ENCODE measurements around the gene ELOVL1.

ELOVL1 gene

DNA sequence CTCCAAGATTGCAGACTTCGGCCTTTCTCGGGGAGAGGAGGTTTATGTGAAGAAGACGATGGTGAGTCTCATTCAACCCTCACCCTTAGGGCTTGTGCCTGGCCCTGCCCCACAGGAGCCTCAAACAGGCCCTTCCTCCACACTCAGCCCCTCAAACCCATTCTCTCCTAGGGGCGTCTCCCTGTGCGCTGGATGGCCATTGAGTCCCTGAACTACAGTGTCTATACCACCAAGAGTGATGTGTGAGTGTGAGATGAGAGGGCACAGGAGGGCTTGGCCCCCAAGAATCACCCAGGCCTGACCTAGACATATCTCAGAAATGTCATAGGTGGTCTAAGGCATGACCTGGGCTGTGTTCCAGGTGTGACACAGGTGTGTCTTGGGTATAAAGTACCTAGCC lies 48.5 kb downstream of the ELOVL1 start:
- Histone ChIP-seq H3K36me3 (ENCODE audit: insufficient read depth, low read length) (no peaks in the 10 kb centered on the region), H2AFZ (ENCODE audit: low read depth, low read length) (no peak overlapping the region), H3K79me2 (ENCODE audit: insufficient read depth, low read length) (no peaks in the 10 kb centered on the region), H3K27me3 (ENCODE audit: insufficient read depth, low read length, poor library complexity) (no peaks in the 10 kb centered on the region), H3K9ac (ENCODE audit: low read depth, low read length) (no peak overlapping the region), H3K4me3 (ENCODE audit: low read depth in 1 of 2, low read length in 2 of 2) (no peak overlapping the region), H3K4me1 (ENCODE audit: insufficient read depth, low read length) (no peaks in the 10 kb centered on the region), H4K20me1 (ENCODE audit: insufficient read depth, low read length) (no peaks in the 10 kb centered on the region), H3K27ac (ENCODE audit: low read length) (no peak overlapping the region), H3K4me2 (ENCODE audit: insufficient read depth, low read length) (no peak overlapping the region), H3K9me3 (ENCODE audit: insufficient read depth, low read length, severe bottlenecking) (no peaks in the 10 kb centered on the region)
- TF ChIP-seq EZH2 (IDR thresholded peaks at IDR 0.05; ENCODE audit: borderline replicate concordance, low read depth, low read length, severe bottlenecking), result no peak
- TF ChIP-seq, protein P1, sequence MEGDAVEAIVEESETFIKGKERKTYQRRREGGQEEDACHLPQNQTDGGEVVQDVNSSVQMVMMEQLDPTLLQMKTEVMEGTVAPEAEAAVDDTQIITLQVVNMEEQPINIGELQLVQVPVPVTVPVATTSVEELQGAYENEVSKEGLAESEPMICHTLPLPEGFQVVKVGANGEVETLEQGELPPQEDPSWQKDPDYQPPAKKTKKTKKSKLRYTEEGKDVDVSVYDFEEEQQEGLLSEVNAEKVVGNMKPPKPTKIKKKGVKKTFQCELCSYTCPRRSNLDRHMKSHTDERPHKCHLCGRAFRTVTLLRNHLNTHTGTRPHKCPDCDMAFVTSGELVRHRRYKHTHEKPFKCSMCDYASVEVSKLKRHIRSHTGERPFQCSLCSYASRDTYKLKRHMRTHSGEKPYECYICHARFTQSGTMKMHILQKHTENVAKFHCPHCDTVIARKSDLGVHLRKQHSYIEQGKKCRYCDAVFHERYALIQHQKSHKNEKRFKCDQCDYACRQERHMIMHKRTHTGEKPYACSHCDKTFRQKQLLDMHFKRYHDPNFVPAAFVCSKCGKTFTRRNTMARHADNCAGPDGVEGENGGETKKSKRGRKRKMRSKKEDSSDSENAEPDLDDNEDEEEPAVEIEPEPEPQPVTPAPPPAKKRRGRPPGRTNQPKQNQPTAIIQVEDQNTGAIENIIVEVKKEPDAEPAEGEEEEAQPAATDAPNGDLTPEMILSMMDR (IDR thresholded peaks at IDR 0.05; ENCODE audit: borderline replicate concordance, extremely low read depth, low read length, poor library complexity, severe bottlenecking), result no peak
- ATAC-seq (ENCODE audit: insufficient read depth, low read depth), result no peak
- no peak for DNase-seq

DNA sequence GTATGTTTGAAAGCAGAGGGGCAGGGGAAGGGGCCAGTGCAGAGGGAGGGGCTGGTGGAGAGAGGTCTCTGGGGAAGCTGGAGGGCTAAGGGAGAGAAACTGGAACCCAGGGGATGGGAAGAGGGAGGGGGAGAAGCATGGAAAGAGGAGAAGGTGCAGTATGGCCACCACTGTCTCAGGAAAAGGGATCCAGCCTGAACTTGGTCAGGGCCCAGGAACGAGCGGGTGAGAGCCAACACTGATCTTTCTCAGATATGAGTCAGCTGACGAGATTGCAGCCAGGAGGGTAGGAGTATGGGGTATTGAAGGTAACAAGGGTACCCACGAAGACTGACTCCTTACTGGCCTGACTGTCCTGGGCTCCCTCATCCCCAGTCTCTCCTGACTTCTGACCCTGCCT lies 49.0 kb downstream of the ELOVL1 start:
- H3K27ac ChIP-seq (ENCODE audit: low read length), result no peak overlapping the region
- no peaks in the 10 kb centered on the region for H3K4me1 ChIP-seq (ENCODE audit: insufficient read depth, low read length)
- TF ChIP-seq, protein P1 (IDR thresholded peaks at IDR 0.05; ENCODE audit: borderline replicate concordance, extremely low read depth, low read length, poor library complexity, severe bottlenecking), result no peak
- TF ChIP-seq EZH2 (IDR thresholded peaks at IDR 0.05; ENCODE audit: borderline replicate concordance, low read depth, low read length, severe bottlenecking), result no peak
- H3K79me2 ChIP-seq (ENCODE audit: insufficient read depth, low read length), result no peaks in the 10 kb centered on the region
- ATAC-seq (ENCODE audit: insufficient read depth, low read depth) (no peak), DNase-seq (no peak)
- no peaks in the 10 kb centered on the region for H3K36me3 ChIP-seq (ENCODE audit: insufficient read depth, low read length)
- H2AFZ ChIP-seq (ENCODE audit: low read depth, low read length), result no peak overlapping the region
- no peaks in the 10 kb centered on the region for H3K27me3 ChIP-seq (ENCODE audit: insufficient read depth, low read length, poor library complexity)
- no peaks in the 10 kb centered on the region for H4K20me1 ChIP-seq (ENCODE audit: insufficient read depth, low read length)
- no peak overlapping the region for H3K4me2 ChIP-seq (ENCODE audit: insufficient read depth, low read length)
- no peaks in the 10 kb centered on the region for H3K9me3 ChIP-seq (ENCODE audit: insufficient read depth, low read length, severe bottlenecking)
- no peak overlapping the region for H3K4me3 ChIP-seq (ENCODE audit: low read depth in 1 of 2, low read length in 2 of 2)
- H3K9ac ChIP-seq (ENCODE audit: low read depth, low read length), result no peak overlapping the region

DNA sequence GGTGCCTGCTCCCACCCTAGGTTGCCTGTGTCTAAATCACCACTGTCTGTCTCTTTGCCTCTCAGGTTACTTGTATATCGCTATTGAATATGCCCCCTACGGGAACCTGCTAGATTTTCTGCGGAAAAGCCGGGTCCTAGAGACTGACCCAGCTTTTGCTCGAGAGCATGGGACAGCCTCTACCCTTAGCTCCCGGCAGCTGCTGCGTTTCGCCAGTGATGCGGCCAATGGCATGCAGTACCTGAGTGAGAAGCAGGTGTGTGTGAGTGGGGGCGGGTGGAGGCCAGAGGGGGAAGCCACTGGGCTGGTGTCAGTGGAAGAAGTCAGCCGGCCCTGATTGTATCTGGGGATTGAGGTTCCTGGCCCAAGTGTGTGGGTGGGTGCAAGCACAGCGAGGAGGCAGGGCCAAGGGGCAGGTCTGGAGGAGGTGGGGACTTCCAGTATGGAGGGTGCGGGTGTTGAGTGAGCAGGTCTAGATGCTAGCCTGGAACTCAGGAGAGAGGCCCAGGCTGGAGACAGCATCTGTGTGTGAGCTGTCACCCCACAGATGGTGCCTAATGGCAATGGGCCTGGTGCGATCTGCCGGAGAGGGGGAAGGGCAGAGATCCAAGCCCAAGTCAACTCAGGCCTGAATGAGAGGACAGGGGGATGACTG lies 49.9 kb downstream of the ELOVL1 start:
- no peak for DNase-seq
- no peak for ATAC-seq (ENCODE audit: insufficient read depth, low read depth)
- no peak overlapping the region for H3K27ac ChIP-seq (ENCODE audit: low read length)

More for the DNA sequence above, 49.9 kb downstream of the ELOVL1 start:
- H3K79me2 ChIP-seq (ENCODE audit: insufficient read depth, low read length), result no peaks in the 10 kb centered on the region
- no peaks in the 10 kb centered on the region for H3K36me3 ChIP-seq (ENCODE audit: insufficient read depth, low read length)
- H2AFZ ChIP-seq (ENCODE audit: low read depth, low read length), result no peak overlapping the region
- H3K9ac ChIP-seq (ENCODE audit: low read depth, low read length), result no peak overlapping the region
- no peak overlapping the region for H3K4me3 ChIP-seq (ENCODE audit: low read depth in 1 of 2, low read length in 2 of 2)
- no peaks in the 10 kb centered on the region for H3K27me3 ChIP-seq (ENCODE audit: insufficient read depth, low read length, poor library complexity)
- TF ChIP-seq EZH2 (IDR thresholded peaks at IDR 0.05; ENCODE audit: borderline replicate concordance, low read depth, low read length, severe bottlenecking), result no peak
- TF ChIP-seq, protein P1 (IDR thresholded peaks at IDR 0.05; ENCODE audit: borderline replicate concordance, extremely low read depth, low read length, poor library complexity, severe bottlenecking), result no peak
- H3K9me3 ChIP-seq (ENCODE audit: insufficient read depth, low read length, severe bottlenecking), result no peaks in the 10 kb centered on the region
- no peaks in the 10 kb centered on the region for H3K4me1 ChIP-seq (ENCODE audit: insufficient read depth, low read length)
- H3K4me2 ChIP-seq (ENCODE audit: insufficient read depth, low read length), result no peak overlapping the region
- no peaks in the 10 kb centered on the region for H4K20me1 ChIP-seq (ENCODE audit: insufficient read depth, low read length)
